Measurements from ENCODE around the gene RUNX3. TPM values are rescaled to one million over a fixed set of nuclear protein-coding genes. Genes with fewer than 3 reads are reported as not detected.

The RUNX3 gene
- total RNA-seq, 1 donor from 2014 or later: 112 TPM

DNA sequence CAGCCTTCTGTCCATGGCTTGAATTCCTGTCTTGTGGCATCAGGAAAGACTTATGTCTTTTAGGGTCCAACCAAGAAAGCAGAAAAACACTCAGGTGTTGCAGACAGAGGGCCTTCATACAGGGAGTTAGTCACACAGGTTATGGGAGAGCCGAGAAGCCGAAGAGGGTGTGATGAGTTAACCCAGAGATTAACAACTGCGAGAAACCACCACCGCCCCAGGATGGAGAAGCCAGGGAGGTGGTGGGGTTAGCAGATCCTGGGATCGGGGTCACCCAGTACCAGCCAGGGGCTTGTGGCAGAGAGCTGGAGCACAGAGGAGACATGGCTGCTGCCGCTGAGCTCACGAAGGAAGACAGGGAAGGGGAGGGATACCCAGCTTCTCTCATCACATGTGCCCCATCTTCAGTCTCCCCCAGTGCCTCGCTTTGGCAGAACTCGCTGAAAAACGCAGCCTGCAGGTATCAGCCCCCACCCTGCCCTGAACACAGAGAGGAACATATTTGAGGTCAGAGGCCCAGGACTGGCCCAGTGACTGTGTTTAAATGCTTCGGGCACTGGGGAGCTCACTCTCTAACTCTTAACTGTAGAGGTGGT is 58.7 kb downstream of the RUNX3 start:
- no peak overlapping the region for H3K27ac Mint-ChIP-seq
- intact Hi-C loops (cut with micrococcal nuclease): no loop called here
- H3K9me3 Mint-ChIP-seq: no peaks in the 10 kb centered on the region
- H3K4me3 Mint-ChIP-seq: no peak overlapping the region
- no peaks in the 10 kb centered on the region for H3K36me3 Mint-ChIP-seq (ENCODE audit: low read depth)
- no peak for DNase-seq
- peaks cover 33% of the 10 kb centered on the region for H3K27me3 Mint-ChIP-seq
- H3K4me1 Mint-ChIP-seq: no peaks in the 10 kb centered on the region

GRCh38 chr1:24870551-24871195 is 59.4 kb downstream of the RUNX3 start:
- Mint-ChIP-seq H3K9me3 (no peaks in the 10 kb centered on the region), H3K27ac (no peak overlapping the region), H3K4me1 (no peaks in the 10 kb centered on the region), H3K4me3 (no peak overlapping the region), H3K36me3 (ENCODE audit: low read depth) (no peaks in the 10 kb centered on the region), H3K27me3 (peaks cover 36% of the 10 kb centered on the region)
- DNase-seq: no peak
- intact Hi-C loops (cut with micrococcal nuclease): no loop called here

GRCh38 chr1:24868016-24868875 is 61.8 kb downstream of the RUNX3 start:
- Mint-ChIP-seq H3K4me3 (no peak overlapping the region), H3K27ac (no peak overlapping the region), H3K36me3 (ENCODE audit: low read depth) (no peaks in the 10 kb centered on the region), H3K4me1 (no peaks in the 10 kb centered on the region), H3K27me3 (peaks cover 34% of the 10 kb centered on the region), H3K9me3 (no peaks in the 10 kb centered on the region)
- intact Hi-C loops (cut with micrococcal nuclease): no loop called here
- no peak for DNase-seq

GRCh38 chr1:24867084-24867870 is 62.8 kb downstream of the RUNX3 start:
- H3K4me1 Mint-ChIP-seq: no peaks in the 10 kb centered on the region
- peaks cover 28% of the 10 kb centered on the region for H3K27me3 Mint-ChIP-seq
- no peaks in the 10 kb centered on the region for H3K36me3 Mint-ChIP-seq (ENCODE audit: low read depth)
- DNase-seq: no peak
- no peaks in the 10 kb centered on the region for H3K9me3 Mint-ChIP-seq
- intact Hi-C loops (cut with micrococcal nuclease): no loop called here
- H3K27ac Mint-ChIP-seq: no peak overlapping the region
- no peak overlapping the region for H3K4me3 Mint-ChIP-seq

- no peak overlapping the region for H3K27ac Mint-ChIP-seq
- no peaks in the 10 kb centered on the region for H3K36me3 Mint-ChIP-seq (ENCODE audit: low read depth)
- intact Hi-C loops (cut with micrococcal nuclease): no loop called here
- H3K9me3 Mint-ChIP-seq: no peaks in the 10 kb centered on the region
- H3K4me1 Mint-ChIP-seq: no peaks in the 10 kb centered on the region
- DNase-seq: no peak
- H3K4me3 Mint-ChIP-seq: no peak overlapping the region
- H3K27me3 Mint-ChIP-seq: peaks cover 26% of the 10 kb centered on the region
These were observed 63.6 kb downstream of the RUNX3 start for GRCh38 chr1:24866211-24867083.

- no peaks in the 10 kb centered on the region for H3K9me3 Mint-ChIP-seq
- H3K36me3 Mint-ChIP-seq (ENCODE audit: low read depth): no peaks in the 10 kb centered on the region
- intact Hi-C loops (cut with micrococcal nuclease): no loop called here
- DNase-seq: no peak
- H3K27ac Mint-ChIP-seq: no peak overlapping the region
- H3K4me1 Mint-ChIP-seq: no peaks in the 10 kb centered on the region
- no peak overlapping the region for H3K4me3 Mint-ChIP-seq
- H3K27me3 Mint-ChIP-seq: peaks cover 22% of the 10 kb centered on the region
These were observed 64.5 kb downstream of the RUNX3 start for GRCh38 chr1:24865587-24865986.

- H3K27me3 Mint-ChIP-seq: peaks cover 22% of the 10 kb centered on the region
- H3K4me3 Mint-ChIP-seq: no peak overlapping the region
- H3K27ac Mint-ChIP-seq: no peak overlapping the region
- no peaks in the 10 kb centered on the region for H3K36me3 Mint-ChIP-seq (ENCODE audit: low read depth)
- intact Hi-C loops (cut with micrococcal nuclease): no loop called here
- H3K4me1 Mint-ChIP-seq: no peaks in the 10 kb centered on the region
- no peaks in the 10 kb centered on the region for H3K9me3 Mint-ChIP-seq
- no peak for DNase-seq
These were observed 64.9 kb downstream of the RUNX3 start for GRCh38 chr1:24865168-24865567.

DNA sequence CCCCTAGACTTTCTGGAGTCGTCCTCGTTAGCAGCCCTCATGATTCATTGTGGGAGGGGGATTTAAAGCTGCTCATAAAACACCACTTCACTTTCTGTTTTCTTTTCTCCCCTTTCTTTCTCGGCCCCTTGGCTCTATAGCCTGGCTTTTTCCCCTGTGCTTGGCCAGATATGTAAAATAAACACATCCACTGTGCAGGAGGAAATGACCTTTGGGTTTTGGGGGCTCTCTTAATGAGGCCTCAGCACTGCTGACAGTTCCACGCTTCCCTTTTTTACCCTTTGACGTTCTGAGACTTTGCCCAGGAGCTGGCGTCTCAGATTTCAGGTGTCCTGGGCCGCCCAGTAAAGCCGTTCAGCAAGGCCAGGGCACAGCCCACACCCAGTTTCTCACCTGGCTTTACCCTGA is 65.7 kb downstream of the RUNX3 start:
- Mint-ChIP-seq H3K27me3 (peaks cover 19% of the 10 kb centered on the region), H3K4me3 (no peak overlapping the region), H3K9me3 (no peaks in the 10 kb centered on the region), H3K4me1 (no peaks in the 10 kb centered on the region), H3K36me3 (ENCODE audit: low read depth) (no peaks in the 10 kb centered on the region), H3K27ac (no peak overlapping the region)
- intact Hi-C loops (cut with micrococcal nuclease): no loop called here
- no peak for DNase-seq

DNA sequence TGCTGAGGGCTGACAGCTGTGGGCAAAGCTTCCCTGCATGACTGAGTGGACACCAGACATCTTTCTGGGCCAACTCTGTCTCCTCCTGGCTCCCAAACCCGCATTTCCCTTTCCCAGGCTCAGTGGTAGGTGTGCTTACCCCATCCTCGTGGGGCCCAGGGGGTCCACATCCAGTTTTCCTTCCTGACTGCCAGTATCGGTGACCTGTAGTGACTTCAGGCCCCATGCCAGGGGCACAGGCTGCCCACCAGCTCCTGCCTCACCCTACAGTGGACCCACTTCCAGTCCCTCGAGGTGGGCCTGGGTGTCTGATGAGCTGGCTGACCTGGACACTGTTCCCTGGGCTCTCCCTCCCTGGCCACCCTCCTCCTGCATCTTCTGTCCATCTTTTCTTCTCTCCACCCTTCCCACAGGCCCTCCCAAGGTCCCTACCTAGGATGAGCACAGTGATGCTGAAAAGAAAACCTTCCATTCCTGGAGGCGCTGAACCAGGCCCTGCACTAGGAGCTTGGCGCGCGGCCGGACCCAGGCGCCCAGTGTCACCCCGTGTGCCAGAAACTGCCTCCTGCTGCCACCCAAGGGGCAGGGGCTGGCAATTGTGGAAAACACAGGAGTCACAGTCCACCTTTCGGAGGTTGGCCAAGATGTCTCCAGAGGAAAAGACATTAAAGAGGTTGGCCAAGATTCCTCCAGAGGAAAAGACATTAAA is 67.1 kb downstream of the RUNX3 start:
- no peaks in the 10 kb centered on the region for H3K36me3 Mint-ChIP-seq (ENCODE audit: low read depth)
- no peak overlapping the region for H3K27ac Mint-ChIP-seq
- no peaks in the 10 kb centered on the region for H3K4me1 Mint-ChIP-seq
- H3K4me3 Mint-ChIP-seq: no peak overlapping the region
- peaks cover 18% of the 10 kb centered on the region for H3K27me3 Mint-ChIP-seq
- no peaks in the 10 kb centered on the region for H3K9me3 Mint-ChIP-seq
- intact Hi-C loops (cut with micrococcal nuclease): no loop called here
- no peak for DNase-seq

- H3K9me3 Mint-ChIP-seq: no peaks in the 10 kb centered on the region
- no peaks in the 10 kb centered on the region for H3K36me3 Mint-ChIP-seq (ENCODE audit: low read depth)
- no peak overlapping the region for H3K4me3 Mint-ChIP-seq
- H3K27ac Mint-ChIP-seq: no peak overlapping the region
- H3K27me3 Mint-ChIP-seq: peaks cover 17% of the 10 kb centered on the region
- intact Hi-C loops (cut with micrococcal nuclease): no loop called here
- H3K4me1 Mint-ChIP-seq: no peaks in the 10 kb centered on the region
- no peak for DNase-seq
These were observed 68.0 kb downstream of the RUNX3 start for GRCh38 chr1:24861821-24862727.

GRCh38 chr1:24860841-24861240 is 69.2 kb downstream of the RUNX3 start:
- H3K27ac Mint-ChIP-seq: no peak overlapping the region
- no peaks in the 10 kb centered on the region for H3K36me3 Mint-ChIP-seq (ENCODE audit: low read depth)
- no peak overlapping the region for H3K4me3 Mint-ChIP-seq
- intact Hi-C loops (cut with micrococcal nuclease): no loop called here
- peaks cover 18% of the 10 kb centered on the region for H3K27me3 Mint-ChIP-seq
- H3K4me1 Mint-ChIP-seq: no peaks in the 10 kb centered on the region
- no peaks in the 10 kb centered on the region for H3K9me3 Mint-ChIP-seq
- DNase-seq: no peak

Data from activated CD4-positive, alpha-beta T cell treated with anti-CD3 and anti-CD28 coated beads, Interleukin-2, amount 10 ng/mL, durations not matched to agents 24 days and 14 days (primary cell).